Nephron progenitor cell (in vitro differentiated cells): Measurements from ENCODE around the gene PLSCR3.

Source experiments
- DNase-seq: peaks from one replicate; pipeline ENCODE4 v3.0.0; 2021
- H3K27ac Mint-ChIP-seq: 2 replicates; pipeline ENCODE4 v1.8.0; 2021; ENCODE audit warnings: mild to moderate bottlenecking, moderate library complexity, mixed read lengths
- H3K27me3 Mint-ChIP-seq: 2 replicates; pipeline ENCODE4 v1.8.0; 2021; ENCODE audit warnings: mild to moderate bottlenecking, low read depth, mixed read lengths; ENCODE audit not compliant: poor library complexity
- H3K36me3 Mint-ChIP-seq: 2 replicates; pipeline ENCODE4 v1.8.0; 2021; ENCODE audit warnings: low read depth, mixed read lengths
- H3K4me1 Mint-ChIP-seq: 2 replicates; pipeline ENCODE4 v1.8.0; 2021; ENCODE audit warnings: mixed read lengths
- H3K4me3 Mint-ChIP-seq: 2 replicates; pipeline ENCODE4 v1.8.0; 2021; ENCODE audit warnings: mild to moderate bottlenecking, moderate library complexity, mixed read lengths
- H3K9me3 Mint-ChIP-seq: 2 replicates; pipeline ENCODE4 v1.8.0; 2021; ENCODE audit warnings: mild to moderate bottlenecking, moderate library complexity, mixed read lengths
- CTCF ChIP-seq: fragments of 200-600 bp; sonication (generic); IDR thresholded peaks from 2 replicates; pipeline ENCODE4 v1.5.0; 2021; ENCODE audit warnings: antibody characterized with exemption

Gene PLSCR3

GRCh38 chr17:7391307-7391706 is 3.0 kb downstream of the PLSCR3 start:
- H3K4me1 Mint-ChIP-seq, result peaks cover 46% of the 10 kb centered on the region
- no peak overlapping the region for H3K27ac Mint-ChIP-seq
- peaks cover 24% of the 10 kb centered on the region for H3K36me3 Mint-ChIP-seq
- no peak for DNase-seq
- H3K27me3 Mint-ChIP-seq, result peaks cover 4% of the 10 kb centered on the region
- no peak overlapping the region for H3K4me3 Mint-ChIP-seq
- no peaks in the 10 kb centered on the region for H3K9me3 Mint-ChIP-seq
- TF ChIP-seq CTCF, result no peak

GRCh38 chr17:7389924-7390910 is 4.1 kb downstream of the PLSCR3 start:
- Mint-ChIP-seq H3K4me3 (no peak overlapping the region), H3K27ac (no peak overlapping the region), H3K36me3 (peaks cover 24% of the 10 kb centered on the region), H3K4me1 (peaks cover 39% of the 10 kb centered on the region), H3K9me3 (no peaks in the 10 kb centered on the region), H3K27me3 (peaks cover 1% of the 10 kb centered on the region)
- DNase-seq, result no peak
- no peak for TF ChIP-seq CTCF

- Mint-ChIP-seq H3K4me3 (no peak overlapping the region), H3K27me3 (peaks cover 14% of the 10 kb centered on the region), H3K9me3 (no peaks in the 10 kb centered on the region), H3K36me3 (peaks cover 24% of the 10 kb centered on the region), H3K27ac (no peak overlapping the region), H3K4me1 (peaks cover 38% of the 10 kb centered on the region)
- no peak for DNase-seq
- no peak for TF ChIP-seq CTCF
Measured at GRCh38 chr17:7388856-7389255, 5.5 kb downstream of the PLSCR3 start.

- no peak for TF ChIP-seq CTCF
- DNase-seq, result no peak
- Mint-ChIP-seq H3K9me3 (peaks cover 9% of the 10 kb centered on the region), H3K27me3 (peaks cover 56% of the 10 kb centered on the region), H3K36me3 (peaks cover 4% of the 10 kb centered on the region), H3K4me3 (peak overlapping the region; percentile 68), H3K27ac (no peak overlapping the region), H3K4me1 (peaks cover 13% of the 10 kb centered on the region)
Measured at GRCh38 chr17:7384489-7385081, 9.7 kb downstream of the PLSCR3 start.

GRCh38 chr17:7383742-7384488 is 10.4 kb downstream of the PLSCR3 start:
- Mint-ChIP-seq H3K36me3 (no peaks in the 10 kb centered on the region), H3K4me1 (peaks cover 10% of the 10 kb centered on the region), H3K4me3 (peak overlapping the region; percentile 68), H3K27ac (no peak overlapping the region), H3K9me3 (peaks cover 15% of the 10 kb centered on the region), H3K27me3 (peaks cover 62% of the 10 kb centered on the region)
- no peak for TF ChIP-seq CTCF
- peak; percentile 80 for DNase-seq
